Activated B cell treated with CpG ODN at 0.5 μM for 24 hours (primary cell): ENCODE measurements around the gene KIF21A. TPM values are rescaled to one million over a fixed set of nuclear protein-coding genes. Genes with fewer than 3 reads are reported as not detected.

ENCODE experiments used
- ATAC-seq: fragments of 200-7000 bp; cut with Tn5 transposase; one replicate; pipeline ENCODE4 v1.10.0; 2021; ENCODE audit warnings: low read depth, mild to moderate bottlenecking, moderate library complexity
- CTCF ChIA-PET: fragments of 350-600 bp; sonication (Branson Sonifier 250); formaldehyde crosslinking; loops from one replicate; lab custom pipeline; 2021; ENCODE audit warnings: antibody characterized with exemption; lab: Charles Lee
- POLR2A ChIA-PET: fragments of 350-600 bp; sonication (Branson Sonifier 250); formaldehyde crosslinking; loops from one replicate; lab custom pipeline; 2021; ENCODE audit warnings: antibody characterized with exemption; lab: Charles Lee
- DNase-seq: peaks from one replicate; pipeline ENCODE4 v3.0.0; 2022
- H3K27ac Mint-ChIP-seq: one replicate; pipeline ENCODE4 v1.8.0; 2020; ENCODE audit warnings: mixed read lengths
- H3K27me3 Mint-ChIP-seq: one replicate; pipeline ENCODE4 v1.8.0; 2021; ENCODE audit warnings: mixed read lengths
- H3K36me3 Mint-ChIP-seq: one replicate; pipeline ENCODE4 v1.8.0; 2021; ENCODE audit warnings: low read depth, mixed read lengths
- H3K4me1 Mint-ChIP-seq: one replicate; pipeline ENCODE4 v1.8.0; 2021; ENCODE audit warnings: mixed read lengths
- H3K4me3 Mint-ChIP-seq: one replicate; pipeline ENCODE4 v1.8.0; 2020; ENCODE audit warnings: mild to moderate bottlenecking, mixed read lengths
- H3K9me3 Mint-ChIP-seq: one replicate; pipeline ENCODE4 v1.8.0; 2020; ENCODE audit warnings: mixed read lengths
- intact Hi-C: fragments of 100-400 bp; cut with micrococcal nuclease; formaldehyde crosslinking; loops from one replicate; pipeline ENCODE4 v1.15.1; 2024
- total RNA-seq: library from RNA; stranded (reverse); gene quantifications from 2 replicates; pipeline ENCODE4 v1.2.3, GENCODE V29; 2022
- TF ChIP-seq, protein P1 (sequence below): fragments of 200-600 bp; IDR thresholded peaks from one replicate; pipeline ENCODE4 v1.8.0; 2022; ENCODE audit warnings: antibody characterized with exemption, mild to moderate bottlenecking

Gene KIF21A
- total RNA-seq, 1 donor from 2014 or later = 7.6 TPM

DNA sequence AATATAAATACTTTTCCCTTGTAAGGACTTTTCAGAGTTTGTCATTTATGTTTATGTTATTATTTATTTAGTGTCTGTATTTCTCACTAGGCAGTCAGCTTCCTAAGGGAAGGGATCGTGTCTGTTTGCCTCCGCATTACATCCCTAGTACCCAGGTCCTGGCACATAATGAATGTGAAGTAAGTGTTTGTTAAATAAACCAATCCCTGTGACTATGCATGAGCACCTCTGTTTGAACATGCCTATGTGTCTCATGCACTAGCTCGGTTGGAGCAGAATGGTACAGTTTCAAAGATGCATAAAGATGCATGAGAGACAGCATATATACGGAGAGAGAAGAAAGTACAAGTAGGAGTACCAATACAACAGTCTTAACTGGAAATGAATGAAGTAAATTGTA is 99.3 kb downstream of the KIF21A start:
- ChIA-PET POLR2A (no interaction called here), CTCF (no interaction called here)
- Mint-ChIP-seq H3K4me3 (no peak overlapping the region), H3K9me3 (no peaks in the 10 kb centered on the region), H3K27me3 (peaks cover 2% of the 10 kb centered on the region), H3K4me1 (no peaks in the 10 kb centered on the region), H3K27ac (no peak overlapping the region), H3K36me3 (no peaks in the 10 kb centered on the region)
- DNase-seq (no peak), ATAC-seq (no peak)
- TF ChIP-seq, protein P1, sequence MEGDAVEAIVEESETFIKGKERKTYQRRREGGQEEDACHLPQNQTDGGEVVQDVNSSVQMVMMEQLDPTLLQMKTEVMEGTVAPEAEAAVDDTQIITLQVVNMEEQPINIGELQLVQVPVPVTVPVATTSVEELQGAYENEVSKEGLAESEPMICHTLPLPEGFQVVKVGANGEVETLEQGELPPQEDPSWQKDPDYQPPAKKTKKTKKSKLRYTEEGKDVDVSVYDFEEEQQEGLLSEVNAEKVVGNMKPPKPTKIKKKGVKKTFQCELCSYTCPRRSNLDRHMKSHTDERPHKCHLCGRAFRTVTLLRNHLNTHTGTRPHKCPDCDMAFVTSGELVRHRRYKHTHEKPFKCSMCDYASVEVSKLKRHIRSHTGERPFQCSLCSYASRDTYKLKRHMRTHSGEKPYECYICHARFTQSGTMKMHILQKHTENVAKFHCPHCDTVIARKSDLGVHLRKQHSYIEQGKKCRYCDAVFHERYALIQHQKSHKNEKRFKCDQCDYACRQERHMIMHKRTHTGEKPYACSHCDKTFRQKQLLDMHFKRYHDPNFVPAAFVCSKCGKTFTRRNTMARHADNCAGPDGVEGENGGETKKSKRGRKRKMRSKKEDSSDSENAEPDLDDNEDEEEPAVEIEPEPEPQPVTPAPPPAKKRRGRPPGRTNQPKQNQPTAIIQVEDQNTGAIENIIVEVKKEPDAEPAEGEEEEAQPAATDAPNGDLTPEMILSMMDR = no peak
- intact Hi-C loops = no loop called here

DNA sequence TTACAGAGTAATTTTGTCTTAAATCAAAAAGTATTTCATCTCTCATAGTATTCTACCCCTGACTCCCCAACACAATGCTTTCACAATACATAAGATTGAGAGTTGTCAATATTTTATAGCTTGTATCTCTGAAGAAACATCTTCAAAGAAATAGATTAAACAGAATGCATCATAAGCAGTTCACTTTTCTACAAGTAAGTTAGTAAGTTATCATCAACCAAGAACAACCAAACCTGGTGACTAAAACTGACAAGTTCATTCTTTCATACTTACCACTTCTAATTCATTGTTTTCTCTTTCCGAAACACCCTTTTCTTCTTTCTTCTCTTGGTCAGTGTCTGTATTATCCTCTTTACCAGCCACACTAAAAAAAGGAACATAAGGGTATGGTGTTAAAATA is 101.2 kb downstream of the KIF21A start:
- H3K4me3 Mint-ChIP-seq = no peak overlapping the region
- no peak overlapping the region for H3K27ac Mint-ChIP-seq
- intact Hi-C loops = no loop called here
- no peaks in the 10 kb centered on the region for H3K36me3 Mint-ChIP-seq
- DNase-seq (no peak), ATAC-seq (no peak)
- TF ChIP-seq, protein P1 = no peak
- H3K9me3 Mint-ChIP-seq = no peaks in the 10 kb centered on the region
- H3K27me3 Mint-ChIP-seq = peaks cover 2% of the 10 kb centered on the region
- ChIA-PET POLR2A (no interaction called here), CTCF (no interaction called here)
- H3K4me1 Mint-ChIP-seq = no peaks in the 10 kb centered on the region

- no peaks in the 10 kb centered on the region for H3K4me1 Mint-ChIP-seq
- POLR2A ChIA-PET = no interaction called here
- no peaks in the 10 kb centered on the region for H3K9me3 Mint-ChIP-seq
- no peaks in the 10 kb centered on the region for H3K36me3 Mint-ChIP-seq
- TF ChIP-seq, protein P1 = no peak
- H3K4me3 Mint-ChIP-seq = no peak overlapping the region
- CTCF ChIA-PET = interaction anchor here (1.4 kb wide), 1 partner anchor 23 kb away, joined by 3 read pairs; no protein-coding TSS in a partner anchor
- ATAC-seq (no peak), DNase-seq (no peak)
- peaks cover 2% of the 10 kb centered on the region for H3K27me3 Mint-ChIP-seq
- intact Hi-C loops = no loop called here
- no peak overlapping the region for H3K27ac Mint-ChIP-seq
Measured at GRCh38 chr12:39341179-39341578, 101.7 kb downstream of the KIF21A start.

DNA sequence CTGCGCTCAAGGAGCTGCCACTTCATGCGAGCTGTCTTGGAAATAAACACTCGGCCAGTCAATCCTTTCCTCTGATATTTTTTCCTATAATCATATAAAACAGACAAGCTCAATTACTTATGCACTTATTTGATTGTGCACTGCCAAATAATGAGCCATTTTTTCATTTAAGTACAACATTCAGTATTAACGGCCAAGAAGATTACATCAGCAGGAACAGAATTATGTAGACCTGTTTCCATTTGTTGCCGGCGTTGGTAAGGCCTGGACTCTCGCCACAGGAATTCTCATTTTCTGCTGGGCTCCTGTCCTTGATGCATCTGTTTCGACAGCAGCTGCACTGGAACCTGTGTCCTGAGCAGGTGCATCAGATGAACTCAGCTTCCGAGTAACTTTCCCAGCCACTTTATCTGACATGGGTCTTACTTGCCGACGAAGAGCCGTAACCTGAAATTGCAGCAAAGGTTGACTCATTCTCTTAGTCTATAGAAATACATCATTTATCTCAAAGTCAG is 110.2 kb downstream of the KIF21A start:
- TF ChIP-seq, protein P1 = no peak
- DNase-seq (no peak), ATAC-seq (no peak)
- no peaks in the 10 kb centered on the region for H3K27me3 Mint-ChIP-seq
- CTCF ChIA-PET = interaction anchor here (0.6 kb wide), 1 partner anchor 14 kb away, joined by 3 read pairs; no protein-coding TSS in a partner anchor
- H3K27ac Mint-ChIP-seq = no peak overlapping the region
- intact Hi-C loops = no loop called here
- no peaks in the 10 kb centered on the region for H3K9me3 Mint-ChIP-seq
- POLR2A ChIA-PET = no interaction called here
- H3K4me1 Mint-ChIP-seq = no peaks in the 10 kb centered on the region
- H3K4me3 Mint-ChIP-seq = no peak overlapping the region
- H3K36me3 Mint-ChIP-seq = no peaks in the 10 kb centered on the region

- no peaks in the 10 kb centered on the region for H3K4me1 Mint-ChIP-seq
- no peak overlapping the region for H3K4me3 Mint-ChIP-seq
- TF ChIP-seq, protein P1 = no peak
- H3K36me3 Mint-ChIP-seq = no peaks in the 10 kb centered on the region
- H3K27ac Mint-ChIP-seq = no peak overlapping the region
- DNase-seq (no peak), ATAC-seq (no peak)
- ChIA-PET CTCF (no interaction called here), POLR2A (no interaction called here)
- no peaks in the 10 kb centered on the region for H3K27me3 Mint-ChIP-seq
- H3K9me3 Mint-ChIP-seq = no peaks in the 10 kb centered on the region
- intact Hi-C loops = no loop called here
Measured at GRCh38 chr12:39331539-39332261, 111.2 kb downstream of the KIF21A start.
